Measurements from ENCODE around the gene ALKBH5.
A peak's percentile ranks its signal among the peaks of the same experiment; 100 is the strongest.

ALKBH5 gene

DNA sequence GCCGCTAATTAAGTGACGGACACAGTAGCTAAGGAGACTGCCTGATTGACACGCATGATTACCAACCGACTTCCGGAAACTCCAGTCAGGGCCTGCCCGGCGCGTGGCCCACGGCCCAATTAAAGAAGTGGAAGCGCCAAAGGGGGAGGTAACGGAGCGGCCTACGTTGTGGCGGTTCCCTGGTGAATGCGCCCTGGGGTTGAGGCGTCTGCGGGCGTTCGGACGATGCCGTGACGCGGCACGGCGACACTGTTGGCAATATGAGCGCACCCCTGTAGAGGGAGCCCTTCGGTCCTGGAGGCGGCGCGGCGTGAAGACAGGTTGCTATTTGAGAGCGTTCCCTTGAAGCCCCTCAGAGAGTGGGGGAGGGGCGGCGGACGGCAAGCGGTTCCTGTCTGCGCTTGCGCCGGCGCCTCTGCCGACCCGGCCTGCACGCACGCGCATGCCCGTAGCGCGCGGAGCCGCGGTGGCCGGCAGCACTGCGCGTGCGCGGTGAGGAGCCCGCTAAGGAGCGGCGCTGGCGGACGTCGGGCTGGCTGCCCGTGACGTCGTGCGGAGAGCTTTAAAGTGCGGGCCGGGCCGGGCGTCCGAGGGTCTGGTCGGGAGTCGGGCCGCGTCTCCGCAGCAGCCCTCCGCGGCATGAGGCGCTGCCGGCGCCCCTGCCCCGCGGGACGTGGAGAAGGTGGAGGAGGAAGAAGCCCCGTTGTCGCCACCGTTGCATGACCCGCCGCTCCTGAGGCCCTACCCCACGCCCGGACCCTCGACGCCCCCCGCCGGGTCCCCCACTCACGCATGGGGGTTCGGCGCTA, at the start of gene ALKBH5:
ALKBH5 (plus strand) TSS at position 495 of the 809 bp plus-strand sequence. CDS start 416 bp downstream, outside the sequence.
- peak; percentile 100 for DNase-seq

GRCh38 chr17:18136357-18136756, 47.3 kb upstream of the ALKBH5 start:
- no peak for DNase-seq

GRCh38 chr17:18138065-18138749, 45.4 kb upstream of the ALKBH5 start:
- DNase-seq, result no peak

DNA sequence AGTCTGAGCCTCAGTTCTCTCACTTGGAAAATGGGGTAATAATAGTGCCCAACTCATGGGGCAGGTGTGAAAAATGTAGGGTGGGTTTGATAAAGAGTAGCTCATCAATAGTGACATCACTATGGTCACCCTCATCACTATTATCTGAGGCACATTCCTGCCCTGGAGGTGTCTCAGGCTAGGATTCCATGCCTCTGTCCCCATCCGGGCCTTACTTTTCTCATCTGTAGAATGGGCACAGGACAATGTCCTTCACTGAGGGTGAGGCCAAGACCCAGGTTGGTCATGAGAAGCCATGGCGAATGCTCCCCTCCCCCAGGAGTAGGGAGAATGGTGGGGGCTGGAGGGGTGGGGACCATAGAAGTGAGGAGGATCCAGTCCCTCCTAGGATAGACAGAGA, 44.5 kb upstream of the ALKBH5 start:
- DNase-seq, result no peak

DNA sequence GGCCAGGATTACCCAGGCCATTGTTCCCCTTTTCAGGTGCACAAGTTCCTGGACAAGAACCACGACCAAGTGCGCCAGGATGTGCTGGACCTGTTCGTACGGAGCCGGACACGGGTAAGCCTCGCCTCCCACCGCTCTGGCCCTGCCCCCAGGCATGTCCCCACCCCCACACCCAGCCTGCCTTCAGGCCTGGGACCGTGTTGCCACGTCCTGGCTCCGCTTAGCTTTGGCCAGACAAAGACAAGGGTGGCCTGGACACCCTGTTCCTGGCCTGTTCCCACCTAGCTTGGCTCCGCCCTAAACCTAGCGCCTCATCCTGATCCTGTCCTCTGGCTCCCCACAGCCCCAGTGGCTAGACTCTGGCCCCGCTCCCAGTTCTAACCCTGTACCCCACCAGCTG, 44.1 kb upstream of the ALKBH5 start:
- no peak for DNase-seq

GRCh38 chr17:18139949-18140348, 43.7 kb upstream of the ALKBH5 start:
- DNase-seq, result peak; percentile 41

- no peak for DNase-seq
These were observed 43.0 kb upstream of the ALKBH5 start for GRCh38 chr17:18140648-18141047.

DNA sequence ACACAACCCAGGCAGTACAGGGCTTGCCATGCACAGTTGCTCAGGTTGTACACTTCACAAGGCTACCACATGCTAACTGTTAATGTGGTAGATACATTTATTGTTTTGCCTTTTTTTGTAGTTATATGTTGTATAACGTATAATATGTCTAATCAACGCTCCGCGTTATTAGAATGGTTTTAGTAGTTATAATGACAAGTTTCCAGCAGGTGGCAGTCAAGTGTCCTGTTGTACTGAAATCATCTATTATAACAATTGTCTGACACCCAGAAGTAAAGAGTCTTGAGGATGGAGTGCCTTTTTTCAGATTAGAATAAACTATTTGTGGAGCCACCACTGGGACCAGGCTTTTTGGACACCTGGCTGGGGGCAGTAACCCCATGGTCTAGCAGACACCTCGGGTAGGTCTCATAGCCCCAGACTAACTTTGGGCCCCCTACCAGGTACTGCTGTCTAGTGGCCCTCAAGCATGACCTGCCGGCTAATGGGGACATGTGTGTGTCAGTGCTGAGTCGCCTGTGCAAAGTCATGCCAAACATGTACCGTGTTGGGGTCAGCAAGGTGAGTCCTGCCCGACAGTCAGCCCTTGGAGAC, 42.3 kb upstream of the ALKBH5 start:
- peak; percentile 85 for DNase-seq

GRCh38 chr17:18142417-18142816, 41.2 kb upstream of the ALKBH5 start:
- DNase-seq, result no peak

DNA sequence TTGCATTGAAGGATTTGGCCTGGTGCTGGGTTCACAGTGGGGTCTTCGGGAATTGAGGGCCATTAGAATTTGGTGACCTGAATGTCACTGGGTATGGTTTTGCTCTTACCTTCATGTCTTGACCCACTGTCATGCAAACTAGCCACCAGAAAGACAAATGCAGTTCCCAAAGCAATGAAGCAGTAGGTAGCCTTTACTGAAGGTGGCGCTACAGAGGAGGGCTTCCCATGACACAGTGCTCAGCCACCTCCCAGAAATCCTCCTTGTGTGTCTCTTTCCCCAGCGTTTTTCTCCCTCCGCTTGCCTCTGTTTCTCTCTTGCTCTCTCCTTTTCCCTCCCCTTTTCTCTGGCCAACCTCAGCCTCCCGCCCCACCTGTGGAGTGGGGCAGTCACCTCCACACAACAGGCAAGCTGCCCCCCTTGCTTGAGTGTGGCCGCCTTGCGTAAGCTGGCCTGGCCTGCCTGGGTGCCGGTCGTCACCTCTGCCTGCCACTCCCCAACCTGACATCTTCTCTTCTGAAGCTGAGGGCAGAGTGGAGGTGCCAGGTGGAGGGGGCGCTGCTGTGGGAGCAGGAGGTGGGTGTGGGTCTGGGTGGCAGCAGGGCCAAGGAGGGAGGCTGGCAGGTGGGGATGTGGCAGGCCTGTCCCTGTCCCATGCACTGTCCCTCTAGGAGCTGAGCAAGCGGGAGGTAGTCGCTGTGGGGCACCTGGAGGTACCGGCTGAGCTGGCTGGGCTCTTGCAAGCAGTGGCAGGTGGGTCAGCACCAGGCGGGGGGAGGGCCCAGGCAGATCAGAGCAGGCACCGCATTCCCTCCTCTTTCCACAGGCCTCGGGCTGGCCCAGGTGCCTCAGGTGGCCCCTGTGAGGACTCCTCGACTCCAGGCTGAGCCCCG, 40.3 kb upstream of the ALKBH5 start:
- DNase-seq, result peak; percentile 58

- no peak for DNase-seq
These were observed 39.4 kb upstream of the ALKBH5 start for GRCh38 chr17:18144261-18144660.

GRCh38 chr17:18144855-18145254, 38.8 kb upstream of the ALKBH5 start:
- no peak for DNase-seq

GRCh38 chr17:18145811-18146210, 37.8 kb upstream of the ALKBH5 start:
- DNase-seq, result no peak

GRCh38 chr17:18146259-18146658, 37.4 kb upstream of the ALKBH5 start:
- no peak for DNase-seq

- no peak for DNase-seq
These were observed 36.6 kb upstream of the ALKBH5 start for GRCh38 chr17:18146980-18147379.

DNA sequence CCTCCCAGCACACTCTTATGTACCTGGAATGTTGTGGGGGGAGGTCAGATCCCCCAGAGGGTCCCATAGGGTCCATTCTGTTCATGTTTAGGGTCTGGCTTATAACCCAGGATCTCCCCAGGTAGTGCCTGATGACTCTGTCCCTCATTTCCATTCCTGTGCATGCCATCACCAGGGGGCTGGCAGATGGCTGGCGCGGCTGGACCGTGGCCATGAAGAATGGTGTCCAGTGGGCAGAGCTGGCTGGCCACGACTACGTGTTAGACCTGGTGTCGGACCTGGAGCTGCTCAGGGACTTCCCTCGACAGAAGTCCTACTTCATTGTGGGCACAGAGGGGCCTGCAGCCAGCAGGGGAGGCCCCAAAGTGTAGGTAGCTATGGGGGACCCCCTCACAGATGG, 35.0 kb upstream of the ALKBH5 start:
- no peak for DNase-seq

GRCh38 chr17:18151290-18151689, 32.3 kb upstream of the ALKBH5 start:
- no peak for DNase-seq

DNA sequence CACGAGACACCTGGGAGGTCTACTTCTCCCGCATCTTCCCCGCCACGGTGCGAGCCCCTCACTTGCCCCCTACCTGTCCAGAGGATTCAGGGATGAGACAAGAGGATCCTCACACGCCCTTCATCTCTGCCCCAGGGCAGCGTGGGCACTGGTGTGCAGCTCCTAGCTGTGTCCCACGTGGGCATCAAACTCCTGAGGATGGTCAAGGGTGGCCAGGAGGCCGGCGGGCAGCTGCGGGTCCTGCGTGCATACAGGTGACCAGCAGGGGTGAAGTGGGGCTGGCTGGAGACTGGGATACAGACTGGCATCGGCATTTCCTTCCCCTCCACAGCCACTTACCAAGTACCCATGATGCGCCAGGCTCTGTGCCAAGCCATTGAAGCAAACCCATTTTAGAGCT, 28.4 kb upstream of the ALKBH5 start:
- no peak for DNase-seq

DNA sequence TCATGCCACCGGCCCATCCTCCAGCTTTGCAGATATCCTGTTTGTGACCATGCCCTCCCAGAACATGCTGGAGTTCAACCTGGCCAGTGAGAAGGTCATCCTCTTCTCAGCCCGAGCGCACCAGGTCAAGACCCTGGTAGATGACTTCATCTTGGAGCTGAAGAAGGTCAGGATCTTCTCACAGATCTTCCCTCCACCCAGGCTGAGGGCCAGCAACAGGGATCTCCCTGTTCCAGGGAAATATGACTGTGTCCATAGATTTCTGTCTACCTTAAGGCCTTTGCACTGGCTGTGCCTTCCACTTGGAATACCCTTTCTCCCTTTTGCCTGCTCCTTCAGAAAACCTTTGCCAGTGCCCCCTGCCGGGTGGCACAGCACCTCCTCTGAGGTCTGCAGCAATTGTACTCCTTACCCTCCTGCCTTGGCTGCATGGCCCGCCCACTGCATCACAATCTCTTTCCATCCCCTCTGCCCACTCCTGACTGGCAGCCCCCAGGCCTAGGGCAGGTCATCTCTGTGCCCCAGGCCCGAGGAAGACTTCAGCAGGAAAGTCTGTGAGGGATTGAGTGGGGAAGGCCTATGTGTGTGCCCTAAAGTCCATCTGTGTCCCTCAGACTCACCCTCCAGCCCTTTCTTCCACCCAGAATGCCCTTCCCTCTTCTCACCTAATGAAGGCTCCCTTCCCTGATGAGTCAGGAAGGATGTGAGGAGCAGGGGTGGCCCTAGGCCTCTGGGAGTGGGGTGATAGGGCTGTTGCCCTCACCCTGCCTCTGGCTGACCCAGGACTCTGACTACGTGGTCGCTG, 27.3 kb upstream of the ALKBH5 start:
- peak; percentile 27 for DNase-seq

GRCh38 chr17:18156976-18157280, 26.7 kb upstream of the ALKBH5 start:
- no peak for DNase-seq

DNA sequence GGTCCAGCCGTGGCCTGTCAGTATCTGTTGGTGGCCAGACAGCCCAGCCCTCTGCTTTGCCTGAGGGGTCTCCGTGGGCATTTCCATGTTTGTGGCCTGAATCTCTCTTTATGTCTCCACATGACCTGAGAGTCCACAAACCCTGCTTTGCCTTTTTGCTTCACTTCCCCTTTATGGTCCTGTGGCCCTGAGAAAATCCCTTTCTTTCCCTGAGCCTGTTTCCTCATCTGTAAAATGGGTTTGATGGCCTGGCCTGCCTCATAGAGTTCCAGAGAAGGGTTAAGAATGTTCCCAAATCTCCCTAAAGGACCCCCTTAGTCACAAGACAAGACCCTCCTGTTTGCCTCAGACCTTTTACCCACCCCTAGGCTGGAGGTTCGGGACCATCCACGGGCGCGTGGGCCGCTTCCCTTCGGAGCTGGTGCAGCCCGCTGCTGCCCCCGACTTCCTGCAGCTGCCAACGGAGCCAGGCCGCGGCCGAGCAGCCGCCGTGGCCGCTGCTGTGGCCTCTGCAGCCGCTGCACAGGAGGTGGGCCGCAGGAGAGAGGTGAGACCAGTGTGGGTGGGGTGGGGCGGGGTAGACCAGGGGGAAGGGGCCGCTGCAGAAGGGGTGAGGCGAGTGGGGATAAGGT, 26.2 kb upstream of the ALKBH5 start:
- peak; percentile 41 for DNase-seq
